WTC11 (cell line): Measurements from ENCODE around the gene ZNF574. TPM values are rescaled to one million over a fixed set of nuclear protein-coding genes. Genes with fewer than 3 reads are reported as not detected.

Source experiments
- ATAC-seq: fragments of 200-7000 bp; cut with Tn5 transposase; 2 replicates; pipeline ENCODE4 v1.10.0; 2021; ENCODE audit warnings: mild to moderate bottlenecking, moderate library complexity
- CTCF ChIA-PET: fragments of 300-600 bp; sonication (Branson Sonifier 250); formaldehyde crosslinking; loops from one replicate; lab custom pipeline; 2021; ENCODE audit warnings: antibody characterized with exemption; lab: Charles Lee
- POLR2A ChIA-PET: fragments of 350-600 bp; sonication (Branson Sonifier 250); formaldehyde crosslinking; loops from one replicate; lab custom pipeline; 2021; ENCODE audit warnings: antibody characterized with exemption; lab: Charles Lee
- DNase-seq: peaks from one replicate; pipeline ENCODE4 v3.0.0; 2021; ENCODE audit warnings: low spot score
- H3K27ac Mint-ChIP-seq: 2 replicates; pipeline ENCODE4 v1.8.0; 2021; ENCODE audit warnings: mixed read lengths
- H3K27me3 Mint-ChIP-seq: 2 replicates; pipeline ENCODE4 v1.8.0; 2021; ENCODE audit warnings: low read depth, mild to moderate bottlenecking, moderate library complexity, mixed read lengths
- H3K36me3 Mint-ChIP-seq: 2 replicates; pipeline ENCODE4 v1.8.0; 2021; ENCODE audit warnings: mixed read lengths
- H3K4me1 Mint-ChIP-seq: 2 replicates; pipeline ENCODE4 v1.8.0; 2022; ENCODE audit warnings: mixed read lengths
- H3K4me3 Mint-ChIP-seq: 2 replicates; pipeline ENCODE4 v1.8.0; 2021; ENCODE audit warnings: mild to moderate bottlenecking, moderate library complexity, mixed read lengths
- H3K9me3 Mint-ChIP-seq: 2 replicates; pipeline ENCODE4 v1.8.0; 2021; ENCODE audit warnings: mixed read lengths
- ATF1 ChIP-seq: sonication (generic); formaldehyde crosslinking; IDR thresholded peaks from 2 replicates; pipeline ENCODE4 v1.8.1; 2023; ENCODE audit warnings: mild to moderate bottlenecking, moderate library complexity, missing genetic modification reagents
- CBFB ChIP-seq: sonication (generic); formaldehyde crosslinking; IDR thresholded peaks from 2 replicates; pipeline ENCODE4 v1.8.1; 2022; ENCODE audit warnings: mild to moderate bottlenecking, low read depth, missing genetic modification reagents
- EMX1 ChIP-seq: fragments of 250-450 bp; sonication (Bioruptor Pico); IDR thresholded peaks from 2 replicates; pipeline ENCODE4 v1.8.0; 2021; ENCODE audit warnings: mild to moderate bottlenecking
- JUN ChIP-seq: sonication (generic); formaldehyde crosslinking; IDR thresholded peaks from 2 replicates; pipeline ENCODE4 v1.8.0; 2023; ENCODE audit warnings: mild to moderate bottlenecking, missing genetic modification reagents
- MXD4 ChIP-seq: fragments of 250-450 bp; sonication (Bioruptor Pico); IDR thresholded peaks from 2 replicates; pipeline ENCODE4 v1.8.0; 2021; ENCODE audit warnings: mild to moderate bottlenecking, moderate library complexity, borderline replicate concordance
- NFE2L1 ChIP-seq: sonication (generic); formaldehyde crosslinking; IDR thresholded peaks from 2 replicates; pipeline ENCODE4 v1.8.1; 2023; ENCODE audit warnings: missing genetic modification reagents
- RELA ChIP-seq: sonication (generic); formaldehyde crosslinking; IDR thresholded peaks from 2 replicates; pipeline ENCODE4 v1.8.1; 2022; ENCODE audit warnings: missing genetic modification reagents, mild to moderate bottlenecking, borderline replicate concordance
- RORB ChIP-seq: fragments of 250-450 bp; sonication (Bioruptor Pico); IDR thresholded peaks from 2 replicates; pipeline ENCODE4 v1.9.0; 2021; ENCODE audit warnings: mild to moderate bottlenecking
- SMAD3 ChIP-seq: sonication (generic); formaldehyde crosslinking; IDR thresholded peaks from 2 replicates; pipeline ENCODE4 v1.8.0; 2022; ENCODE audit warnings: missing genetic modification reagents, mild to moderate bottlenecking, borderline replicate concordance
- TCF7 ChIP-seq: sonication (generic); formaldehyde crosslinking; IDR thresholded peaks from 2 replicates; pipeline ENCODE4 v1.8.0; 2022; ENCODE audit warnings: mild to moderate bottlenecking, low read depth, missing genetic modification reagents, moderate library complexity
- ZNF396 ChIP-seq: fragments of 250-450 bp; sonication (Bioruptor Pico); IDR thresholded peaks from 2 replicates; pipeline ENCODE4 v1.8.0; 2021; ENCODE audit warnings: mild to moderate bottlenecking, moderate library complexity, borderline replicate concordance
- ZNF423 ChIP-seq: fragments of 250-450 bp; sonication (Bioruptor Pico); IDR thresholded peaks from 2 replicates; pipeline ENCODE4 v2.1.2; 2022; ENCODE audit warnings: mild to moderate bottlenecking, moderate library complexity
- total RNA-seq: library from RNA; stranded (reverse); gene quantifications from 3 replicates; pipeline ENCODE4 v1.2.3, GENCODE V29; 2021
- TF ChIP-seq, protein P1 (sequence below): fragments of 250-450 bp; sonication (Bioruptor Pico); IDR thresholded peaks from 2 replicates; pipeline ENCODE4 v1.9.0; 2021; ENCODE audit warnings: moderate library complexity, mild to moderate bottlenecking, inconsistent platforms, borderline replicate concordance
- TF ChIP-seq, protein P2 (sequence below): sonication (generic); formaldehyde crosslinking; IDR thresholded peaks from 2 replicates; pipeline ENCODE4 v1.8.0; 2022; ENCODE audit warnings: mild to moderate bottlenecking, missing genetic modification reagents
- TF ChIP-seq, protein P3 (sequence below): sonication (generic); formaldehyde crosslinking; IDR thresholded peaks from 2 replicates; pipeline ENCODE4 v1.8.1; 2022; ENCODE audit warnings: mild to moderate bottlenecking, missing genetic modification reagents, moderate library complexity, borderline replicate concordance
- TF ChIP-seq, protein P4 (sequence below): sonication (generic); formaldehyde crosslinking; IDR thresholded peaks from 2 replicates; pipeline ENCODE4 v1.8.0; 2022; ENCODE audit warnings: mild to moderate bottlenecking, missing genetic modification reagents
- TF ChIP-seq, protein P5 (sequence below): fragments of 250-450 bp; sonication (Bioruptor Pico); IDR thresholded peaks from 2 replicates; pipeline ENCODE4 v1.8.0; 2021; ENCODE audit warnings: mild to moderate bottlenecking
- TF ChIP-seq, protein P6 (sequence below): sonication (generic); formaldehyde crosslinking; IDR thresholded peaks from 2 replicates; pipeline ENCODE4 v1.8.1; 2022; ENCODE audit warnings: low read depth, missing genetic modification reagents, borderline replicate concordance
- TF ChIP-seq, protein P7 (sequence below): fragments of 200-600 bp; IDR thresholded peaks from 2 replicates; pipeline ENCODE4 v1.8.0; 2022; ENCODE audit warnings: antibody characterized with exemption

The ZNF574 gene
- total RNA-seq, 1 experiment from 2014 or later = 30.6 TPM

DNA sequence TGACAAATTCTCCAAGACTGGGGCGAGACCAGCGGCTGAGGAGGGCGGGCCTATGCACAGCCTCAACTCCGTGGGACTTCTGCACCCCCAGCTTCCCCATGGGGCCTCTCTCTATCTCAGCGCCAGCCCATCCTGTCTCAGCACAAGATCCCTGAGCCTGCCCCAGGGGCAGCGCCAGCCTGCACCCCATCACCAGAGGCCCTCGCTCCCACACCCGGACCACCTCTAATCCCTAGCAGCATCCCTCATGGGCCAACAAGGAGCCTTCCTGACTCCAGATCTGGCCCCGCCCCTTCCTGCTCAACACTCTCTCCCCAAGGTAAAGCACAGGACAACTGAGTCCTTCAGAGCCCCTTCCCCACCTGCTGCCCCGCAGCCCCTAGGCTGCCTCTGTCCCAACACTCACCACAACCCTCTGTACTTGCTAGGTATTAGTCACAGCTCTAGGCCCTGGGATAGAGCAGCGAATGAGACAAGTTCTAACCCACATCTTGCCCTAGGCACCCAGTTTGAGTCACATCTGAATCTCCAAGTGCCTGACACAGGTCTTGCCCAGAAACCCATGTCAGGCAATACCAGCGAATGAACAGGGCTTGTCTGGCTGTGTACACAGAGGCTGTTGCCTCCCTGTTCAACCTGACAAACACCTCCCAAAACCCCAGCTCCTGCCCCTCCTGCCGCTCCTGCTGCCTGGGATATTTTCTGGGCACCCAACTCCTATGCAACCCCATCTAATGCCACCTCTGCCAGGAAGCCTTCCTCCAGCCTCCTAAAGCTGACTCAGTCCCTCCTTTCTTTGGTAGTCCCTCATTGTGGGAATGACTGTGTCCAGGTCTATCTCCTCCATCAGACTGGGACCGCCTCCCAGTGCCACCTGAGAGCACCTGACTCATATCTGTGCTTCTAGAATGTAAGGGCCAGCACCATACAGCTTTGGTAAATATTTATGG is 24.5 kb upstream of the ZNF574 start:
- Mint-ChIP-seq H3K27me3 (no peaks in the 10 kb centered on the region), H3K9me3 (no peaks in the 10 kb centered on the region), H3K4me1 (no peaks in the 10 kb centered on the region), H3K4me3 (no peak overlapping the region), H3K27ac (no peak overlapping the region; the same call in 1 of the 2 replicates), H3K36me3 (peaks cover 31% of the 10 kb centered on the region)
- ATAC-seq (no peak), DNase-seq (no peak)
- ChIA-PET POLR2A (no interaction called here), CTCF (interaction anchor here (0.9 to 2.9 kb wide), 4 partner anchors 16 to 23 kb away, joined by 4 to 12 read pairs (median 8); no protein-coding TSS in a partner anchor)
- TF ChIP-seq, protein P1, sequence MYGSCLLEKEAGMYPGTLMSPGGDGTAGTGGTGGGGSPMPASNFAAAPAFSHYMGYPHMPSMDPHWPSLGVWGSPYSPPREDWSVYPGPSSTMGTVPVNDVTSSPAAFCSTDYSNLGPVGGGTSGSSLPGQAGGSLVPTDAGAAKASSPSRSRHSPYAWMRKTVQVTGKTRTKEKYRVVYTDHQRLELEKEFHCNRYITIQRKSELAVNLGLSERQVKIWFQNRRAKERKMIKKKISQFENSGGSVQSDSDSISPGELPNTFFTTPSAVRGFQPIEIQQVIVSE (CRISPR knock-in tag) = no peak
- TF ChIP-seq ZNF396 (CRISPR knock-in tag) = no peak
- TF ChIP-seq, protein P2, sequence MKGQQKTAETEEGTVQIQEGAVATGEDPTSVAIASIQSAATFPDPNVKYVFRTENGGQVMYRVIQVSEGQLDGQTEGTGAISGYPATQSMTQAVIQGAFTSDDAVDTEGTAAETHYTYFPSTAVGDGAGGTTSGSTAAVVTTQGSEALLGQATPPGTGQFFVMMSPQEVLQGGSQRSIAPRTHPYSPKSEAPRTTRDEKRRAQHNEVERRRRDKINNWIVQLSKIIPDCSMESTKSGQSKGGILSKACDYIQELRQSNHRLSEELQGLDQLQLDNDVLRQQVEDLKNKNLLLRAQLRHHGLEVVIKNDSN (CRISPR knock-in tag) = no peak
- TF ChIP-seq ATF1 (CRISPR knock-in tag) = no peak
- TF ChIP-seq NFE2L1 (CRISPR knock-in tag) = no peak
- TF ChIP-seq EMX1 (CRISPR knock-in tag) = no peak
- TF ChIP-seq, protein P3, sequence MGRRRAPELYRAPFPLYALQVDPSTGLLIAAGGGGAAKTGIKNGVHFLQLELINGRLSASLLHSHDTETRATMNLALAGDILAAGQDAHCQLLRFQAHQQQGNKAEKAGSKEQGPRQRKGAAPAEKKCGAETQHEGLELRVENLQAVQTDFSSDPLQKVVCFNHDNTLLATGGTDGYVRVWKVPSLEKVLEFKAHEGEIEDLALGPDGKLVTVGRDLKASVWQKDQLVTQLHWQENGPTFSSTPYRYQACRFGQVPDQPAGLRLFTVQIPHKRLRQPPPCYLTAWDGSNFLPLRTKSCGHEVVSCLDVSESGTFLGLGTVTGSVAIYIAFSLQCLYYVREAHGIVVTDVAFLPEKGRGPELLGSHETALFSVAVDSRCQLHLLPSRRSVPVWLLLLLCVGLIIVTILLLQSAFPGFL (CRISPR knock-in tag) = no peak
- no peak for TF ChIP-seq JUN (CRISPR knock-in tag)
- TF ChIP-seq RORB (CRISPR knock-in tag) = no peak
- TF ChIP-seq, protein P4, sequence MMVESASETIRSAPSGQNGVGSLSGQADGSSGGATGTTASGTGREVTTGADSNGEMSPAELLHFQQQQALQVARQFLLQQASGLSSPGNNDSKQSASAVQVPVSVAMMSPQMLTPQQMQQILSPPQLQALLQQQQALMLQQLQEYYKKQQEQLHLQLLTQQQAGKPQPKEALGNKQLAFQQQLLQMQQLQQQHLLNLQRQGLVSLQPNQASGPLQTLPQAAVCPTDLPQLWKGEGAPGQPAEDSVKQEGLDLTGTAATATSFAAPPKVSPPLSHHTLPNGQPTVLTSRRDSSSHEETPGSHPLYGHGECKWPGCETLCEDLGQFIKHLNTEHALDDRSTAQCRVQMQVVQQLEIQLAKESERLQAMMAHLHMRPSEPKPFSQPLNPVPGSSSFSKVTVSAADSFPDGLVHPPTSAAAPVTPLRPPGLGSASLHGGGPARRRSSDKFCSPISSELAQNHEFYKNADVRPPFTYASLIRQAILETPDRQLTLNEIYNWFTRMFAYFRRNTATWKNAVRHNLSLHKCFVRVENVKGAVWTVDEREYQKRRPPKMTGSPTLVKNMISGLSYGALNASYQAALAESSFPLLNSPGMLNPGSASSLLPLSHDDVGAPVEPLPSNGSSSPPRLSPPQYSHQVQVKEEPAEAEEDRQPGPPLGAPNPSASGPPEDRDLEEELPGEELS (CRISPR knock-in tag) = no peak
- no peak for TF ChIP-seq MXD4 (CRISPR knock-in tag)
- TF ChIP-seq CBFB (CRISPR knock-in tag) = no peak
- TF ChIP-seq TCF7 (CRISPR knock-in tag) = no peak
- TF ChIP-seq, protein P5, sequence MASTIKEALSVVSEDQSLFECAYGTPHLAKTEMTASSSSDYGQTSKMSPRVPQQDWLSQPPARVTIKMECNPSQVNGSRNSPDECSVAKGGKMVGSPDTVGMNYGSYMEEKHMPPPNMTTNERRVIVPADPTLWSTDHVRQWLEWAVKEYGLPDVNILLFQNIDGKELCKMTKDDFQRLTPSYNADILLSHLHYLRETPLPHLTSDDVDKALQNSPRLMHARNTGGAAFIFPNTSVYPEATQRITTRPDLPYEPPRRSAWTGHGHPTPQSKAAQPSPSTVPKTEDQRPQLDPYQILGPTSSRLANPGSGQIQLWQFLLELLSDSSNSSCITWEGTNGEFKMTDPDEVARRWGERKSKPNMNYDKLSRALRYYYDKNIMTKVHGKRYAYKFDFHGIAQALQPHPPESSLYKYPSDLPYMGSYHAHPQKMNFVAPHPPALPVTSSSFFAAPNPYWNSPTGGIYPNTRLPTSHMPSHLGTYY (CRISPR knock-in tag) = no peak
- no peak for TF ChIP-seq ZNF423 (CRISPR knock-in tag)
- TF ChIP-seq, all 79 proteins: peak for 0

DNA sequence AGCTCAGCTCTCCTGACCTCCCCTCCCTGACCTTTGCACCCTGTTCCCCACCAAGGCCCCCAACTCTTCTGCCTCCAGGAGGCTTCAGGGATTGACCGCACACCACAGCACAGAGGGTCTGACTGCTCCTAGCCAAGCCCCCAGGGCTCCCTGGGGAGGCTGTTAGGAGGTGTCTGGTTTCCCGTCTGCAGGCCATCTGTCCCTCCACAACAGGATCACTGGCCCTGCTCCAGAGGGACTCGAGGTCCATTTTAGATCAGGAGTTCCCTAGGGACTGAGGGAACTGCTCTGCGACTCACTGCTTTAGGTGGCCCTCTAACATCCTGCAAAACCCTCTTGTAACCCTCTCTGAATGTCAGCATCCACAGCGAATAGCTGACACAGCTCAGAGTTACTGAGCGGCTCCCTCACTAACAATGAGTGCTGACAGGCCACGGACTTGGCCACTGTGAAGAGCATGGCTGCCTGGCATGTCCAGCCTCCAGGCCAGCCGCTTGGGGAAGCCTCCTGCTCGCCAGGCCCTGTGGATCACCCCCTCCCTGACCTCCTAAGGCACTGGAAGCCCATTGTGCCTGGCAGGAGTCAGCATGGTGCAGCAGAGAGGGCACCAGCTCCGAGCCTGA is 23.6 kb upstream of the ZNF574 start:
- ATAC-seq (no peak), DNase-seq (no peak)
- TF ChIP-seq SMAD3 (no peak), RELA (CRISPR knock-in tag) (no peak)
- TF ChIP-seq, protein P6, sequence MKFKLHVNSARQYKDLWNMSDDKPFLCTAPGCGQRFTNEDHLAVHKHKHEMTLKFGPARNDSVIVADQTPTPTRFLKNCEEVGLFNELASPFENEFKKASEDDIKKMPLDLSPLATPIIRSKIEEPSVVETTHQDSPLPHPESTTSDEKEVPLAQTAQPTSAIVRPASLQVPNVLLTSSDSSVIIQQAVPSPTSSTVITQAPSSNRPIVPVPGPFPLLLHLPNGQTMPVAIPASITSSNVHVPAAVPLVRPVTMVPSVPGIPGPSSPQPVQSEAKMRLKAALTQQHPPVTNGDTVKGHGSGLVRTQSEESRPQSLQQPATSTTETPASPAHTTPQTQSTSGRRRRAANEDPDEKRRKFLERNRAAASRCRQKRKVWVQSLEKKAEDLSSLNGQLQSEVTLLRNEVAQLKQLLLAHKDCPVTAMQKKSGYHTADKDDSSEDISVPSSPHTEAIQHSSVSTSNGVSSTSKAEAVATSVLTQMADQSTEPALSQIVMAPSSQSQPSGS (CRISPR knock-in tag) = no peak
- TF ChIP-seq, protein P1 (CRISPR knock-in tag) = no peak
- TF ChIP-seq, protein P7, sequence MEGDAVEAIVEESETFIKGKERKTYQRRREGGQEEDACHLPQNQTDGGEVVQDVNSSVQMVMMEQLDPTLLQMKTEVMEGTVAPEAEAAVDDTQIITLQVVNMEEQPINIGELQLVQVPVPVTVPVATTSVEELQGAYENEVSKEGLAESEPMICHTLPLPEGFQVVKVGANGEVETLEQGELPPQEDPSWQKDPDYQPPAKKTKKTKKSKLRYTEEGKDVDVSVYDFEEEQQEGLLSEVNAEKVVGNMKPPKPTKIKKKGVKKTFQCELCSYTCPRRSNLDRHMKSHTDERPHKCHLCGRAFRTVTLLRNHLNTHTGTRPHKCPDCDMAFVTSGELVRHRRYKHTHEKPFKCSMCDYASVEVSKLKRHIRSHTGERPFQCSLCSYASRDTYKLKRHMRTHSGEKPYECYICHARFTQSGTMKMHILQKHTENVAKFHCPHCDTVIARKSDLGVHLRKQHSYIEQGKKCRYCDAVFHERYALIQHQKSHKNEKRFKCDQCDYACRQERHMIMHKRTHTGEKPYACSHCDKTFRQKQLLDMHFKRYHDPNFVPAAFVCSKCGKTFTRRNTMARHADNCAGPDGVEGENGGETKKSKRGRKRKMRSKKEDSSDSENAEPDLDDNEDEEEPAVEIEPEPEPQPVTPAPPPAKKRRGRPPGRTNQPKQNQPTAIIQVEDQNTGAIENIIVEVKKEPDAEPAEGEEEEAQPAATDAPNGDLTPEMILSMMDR = no peak
- Mint-ChIP-seq H3K36me3 (peaks cover 40% of the 10 kb centered on the region), H3K27ac (no peak overlapping the region), H3K9me3 (no peaks in the 10 kb centered on the region), H3K4me3 (no peak overlapping the region), H3K4me1 (no peaks in the 10 kb centered on the region), H3K27me3 (no peaks in the 10 kb centered on the region)
- POLR2A ChIA-PET = interaction anchor here (0.6 kb wide), 1 partner anchor 1635 kb away, joined by 5 read pairs; no protein-coding TSS in a partner anchor
- CTCF ChIA-PET = interaction anchor here (1.6 to 1.8 kb wide), 2 partner anchors 17 to 24 kb away, joined by 8 read pairs; no protein-coding TSS in a partner anchor
